Mucosa of descending colon (tissue), 3 donors: ENCODE results near the gene FHIT. TPM values are rescaled to one million over a fixed set of nuclear protein-coding genes. Genes with fewer than 3 reads are reported as not detected.

Source experiments
- ATAC-seq: fragments of 200-7000 bp; cut with Tn5 transposase; one replicate; pipeline ENCODE4 v1.9.1; 2020; ENCODE audit warnings: mild to moderate bottlenecking, moderate library complexity
- DNase-seq, 3 donors: peaks; one replicate each; pipeline ENCODE4 v3.0.0-alpha.2; 2020
- H3K36me3 ChIP-seq: fragments of 200-600 bp; one replicate; pipeline ENCODE4 v1.8.0; 2021; ENCODE audit warnings: low read depth, mild to moderate bottlenecking
- H3K4me1 ChIP-seq: fragments of 200-600 bp; one replicate; pipeline ENCODE4 v1.8.0; 2021; ENCODE audit warnings: low read depth, mild to moderate bottlenecking
- H3K4me3 ChIP-seq: fragments of 200-600 bp; one replicate; pipeline ENCODE4 v1.8.0; 2021; ENCODE audit warnings: mild to moderate bottlenecking
- H3K9me3 ChIP-seq: fragments of 200-600 bp; one replicate; pipeline ENCODE4 v1.8.0; 2021; ENCODE audit warnings: mild to moderate bottlenecking
- intact Hi-C, 2 donors: fragments of 100-400 bp; cut with DNase I in 1 of 2; cut with micrococcal nuclease in 1 of 2; formaldehyde crosslinking; loops; one replicate each; pipeline versions ENCODE4 v1.11.0 to v1.11.1; 2022; cut with DNase I, micrococcal nuclease
- total RNA-seq, 3 donors: library from RNA; stranded (reverse); fragmentation: NEBNext Ultra II Directional in 2 of 3; extraction: Animal tissue kit (Norgen Biotek cat#: 25700) in 2 of 3; gene quantifications; one replicate each; pipeline versions ENCODE4 v1.2.1 to v1.2.4, GENCODE V29; 2021 to 2023
- TF ChIP-seq, protein P1 (sequence below): fragments of 200-600 bp; IDR thresholded peaks from one replicate; pipeline ENCODE4 v1.8.0; 2022; ENCODE audit warnings: antibody characterized with exemption, mild to moderate bottlenecking
- donor health status: DM: no; HTN: no; CAD: no; lungs with moderate emphysema.
- donor health status: DM: no; HTN: no; CAD: no.
- donor health status: DM: no; HTN: yes; CAD: no.

The FHIT gene
- total RNA-seq, 3 donors from 2014 or later, result 8.9 to 20.7 (median 18.6) TPM

GRCh38 chr3:60948488-60948887 is 302.8 kb downstream of the FHIT start:
- Histone ChIP-seq H3K9me3 (no peaks in the 10 kb centered on the region), H3K36me3 (no peaks in the 10 kb centered on the region), H3K4me3 (no peak overlapping the region), H3K4me1 (no peaks in the 10 kb centered on the region)
- intact Hi-C loops, result no loop called here
- ATAC-seq, result no peak
- TF ChIP-seq, protein P1, sequence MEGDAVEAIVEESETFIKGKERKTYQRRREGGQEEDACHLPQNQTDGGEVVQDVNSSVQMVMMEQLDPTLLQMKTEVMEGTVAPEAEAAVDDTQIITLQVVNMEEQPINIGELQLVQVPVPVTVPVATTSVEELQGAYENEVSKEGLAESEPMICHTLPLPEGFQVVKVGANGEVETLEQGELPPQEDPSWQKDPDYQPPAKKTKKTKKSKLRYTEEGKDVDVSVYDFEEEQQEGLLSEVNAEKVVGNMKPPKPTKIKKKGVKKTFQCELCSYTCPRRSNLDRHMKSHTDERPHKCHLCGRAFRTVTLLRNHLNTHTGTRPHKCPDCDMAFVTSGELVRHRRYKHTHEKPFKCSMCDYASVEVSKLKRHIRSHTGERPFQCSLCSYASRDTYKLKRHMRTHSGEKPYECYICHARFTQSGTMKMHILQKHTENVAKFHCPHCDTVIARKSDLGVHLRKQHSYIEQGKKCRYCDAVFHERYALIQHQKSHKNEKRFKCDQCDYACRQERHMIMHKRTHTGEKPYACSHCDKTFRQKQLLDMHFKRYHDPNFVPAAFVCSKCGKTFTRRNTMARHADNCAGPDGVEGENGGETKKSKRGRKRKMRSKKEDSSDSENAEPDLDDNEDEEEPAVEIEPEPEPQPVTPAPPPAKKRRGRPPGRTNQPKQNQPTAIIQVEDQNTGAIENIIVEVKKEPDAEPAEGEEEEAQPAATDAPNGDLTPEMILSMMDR, result no peak
- no peak for DNase-seq

DNA sequence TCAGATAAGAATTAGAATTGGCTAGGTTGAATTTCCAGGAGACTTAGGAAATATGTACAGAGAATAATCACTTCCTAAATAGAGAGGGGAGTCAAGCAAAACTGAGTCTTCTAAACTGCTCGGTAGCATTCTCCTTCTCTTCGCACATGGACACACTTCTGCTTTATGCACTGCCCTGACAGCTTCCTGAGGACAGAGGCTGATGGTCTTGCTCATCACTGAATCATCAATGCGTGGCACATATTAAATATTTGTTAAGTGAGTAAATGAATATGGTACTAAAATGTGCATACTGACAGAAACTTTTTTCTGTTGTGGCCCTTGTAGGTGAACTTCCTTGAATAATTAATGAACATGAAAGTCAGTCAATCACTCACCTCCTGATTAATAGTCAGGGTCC is 315.5 kb downstream of the FHIT start:
- intact Hi-C loops, result no loop called here
- TF ChIP-seq, protein P1, result no peak
- DNase-seq (no peak), ATAC-seq (no peak)
- no peaks in the 10 kb centered on the region for H3K4me1 ChIP-seq
- H3K36me3 ChIP-seq, result no peaks in the 10 kb centered on the region
- H3K9me3 ChIP-seq, result no peaks in the 10 kb centered on the region
- no peak overlapping the region for H3K4me3 ChIP-seq

DNA sequence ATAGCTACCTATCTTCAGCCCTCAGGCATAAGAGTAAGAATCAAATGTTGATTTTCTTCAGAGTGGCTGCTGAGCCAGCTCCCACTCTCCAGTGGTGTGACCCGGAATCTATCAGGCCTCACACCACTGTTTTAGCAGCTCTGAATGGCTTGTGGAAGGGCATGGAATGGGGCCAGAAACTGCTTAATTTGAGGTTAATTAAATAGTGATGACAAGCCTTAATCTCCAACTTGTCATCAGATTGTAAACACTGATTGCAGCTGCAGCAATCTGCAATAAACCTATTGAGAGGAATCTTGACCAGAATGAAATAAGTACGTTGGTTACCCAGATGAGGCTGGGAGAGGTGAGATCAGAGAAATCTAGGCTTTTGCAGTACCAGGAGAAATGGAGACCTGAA is 317.4 kb downstream of the FHIT start:
- H3K9me3 ChIP-seq, result no peaks in the 10 kb centered on the region
- intact Hi-C loops, result no loop called here
- no peak for ATAC-seq
- no peaks in the 10 kb centered on the region for H3K4me1 ChIP-seq
- H3K4me3 ChIP-seq, result no peak overlapping the region
- no peaks in the 10 kb centered on the region for H3K36me3 ChIP-seq
- DNase-seq, result no peak
- TF ChIP-seq, protein P1, result no peak

- Histone ChIP-seq H3K4me3 (no peak overlapping the region), H3K9me3 (no peaks in the 10 kb centered on the region), H3K36me3 (no peaks in the 10 kb centered on the region), H3K4me1 (no peaks in the 10 kb centered on the region)
- intact Hi-C loops, result no loop called here
- DNase-seq (no peak), ATAC-seq (no peak)
- TF ChIP-seq, protein P1, result no peak
These were observed 318.6 kb downstream of the FHIT start for GRCh38 chr3:60932643-60933042.

DNA sequence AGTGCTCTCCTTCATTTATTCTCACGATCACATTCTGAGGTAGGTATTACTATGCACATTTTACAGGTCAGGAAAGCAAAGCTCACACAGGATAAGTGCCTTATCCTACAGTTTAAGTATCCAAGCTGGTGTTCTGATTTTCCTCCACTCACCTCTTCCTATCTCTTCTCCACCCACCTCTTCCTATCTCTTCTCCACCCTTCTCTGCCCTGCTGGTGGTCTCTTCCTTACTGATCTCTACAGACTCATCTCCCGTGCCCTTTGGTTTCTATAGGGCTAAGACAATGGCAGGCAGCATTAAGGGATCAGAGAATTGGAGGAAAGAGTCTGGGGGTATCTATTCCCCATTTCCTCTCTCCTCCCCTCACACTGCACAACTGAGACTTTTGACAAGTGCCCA is 319.1 kb downstream of the FHIT start:
- DNase-seq (no peak), ATAC-seq (no peak)
- no peaks in the 10 kb centered on the region for H3K4me1 ChIP-seq
- no peaks in the 10 kb centered on the region for H3K36me3 ChIP-seq
- intact Hi-C loops, result no loop called here
- no peak overlapping the region for H3K4me3 ChIP-seq
- peaks cover 4% of the 10 kb centered on the region for H3K9me3 ChIP-seq
- TF ChIP-seq, protein P1, result no peak

DNA sequence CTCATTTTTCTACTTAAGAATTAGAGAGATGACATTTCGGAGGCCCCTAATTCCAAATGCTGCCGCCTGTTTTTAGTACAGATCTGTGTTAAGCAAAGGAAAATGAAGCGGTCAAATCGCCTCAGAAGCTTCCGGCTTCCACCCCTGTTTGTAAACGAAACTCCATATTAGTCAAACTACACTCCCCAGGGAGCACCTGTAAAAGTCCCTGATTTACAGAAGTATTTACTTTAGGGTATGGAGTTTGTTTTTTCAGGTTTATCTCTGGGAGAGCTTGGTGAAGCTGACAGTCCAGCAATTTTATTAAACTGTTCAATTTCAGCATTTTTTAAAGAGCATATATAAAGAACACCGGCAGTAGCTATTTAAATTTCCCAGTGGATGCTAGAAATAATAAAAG is 319.8 kb downstream of the FHIT start:
- Histone ChIP-seq H3K36me3 (no peaks in the 10 kb centered on the region), H3K9me3 (peaks cover 7% of the 10 kb centered on the region), H3K4me1 (no peaks in the 10 kb centered on the region), H3K4me3 (no peak overlapping the region)
- DNase-seq, result no peak
- intact Hi-C loops, result no loop called here
- ATAC-seq, result no peak
- TF ChIP-seq, protein P1, result no peak
